K562 (cell line): ENCODE data around the gene PRAME. TPM values are rescaled to one million over a fixed set of nuclear protein-coding genes. Genes with fewer than 3 reads are reported as not detected.
A peak's percentile ranks its signal among the peaks of the same experiment; 100 is the strongest.

Experiments
- ATF3 ChIP-seq, 2 experiments: fragments of 450-650 bp in 1 of 2; sonication (generic) in 1 of 2; formaldehyde crosslinking in 1 of 2; IDR thresholded peaks in 1 of 2; conservative IDR thresholded peaks in 1 of 2; 2 replicates each; pipeline versions ENCODE4 v1.6.1 to v1.8.1; 2016 to 2023; ENCODE audit warnings: mild to moderate bottlenecking in 2 of 2, moderate library complexity in 2 of 2, inconsistent platforms in 1 of 2, missing genetic modification reagents in 1 of 2
- HMGXB4 ChIP-seq: sonication (generic); formaldehyde crosslinking; IDR thresholded peaks from 2 replicates; pipeline ENCODE4 v1.8.1; 2023; ENCODE audit warnings: mild to moderate bottlenecking, missing genetic modification reagents
- MLX ChIP-seq, 2 experiments: fragments of 450-650 bp in 1 of 2; sonication (generic) in 1 of 2; formaldehyde crosslinking; conservative IDR thresholded peaks; 2 replicates each; pipeline versions ENCODE4 v1.4.0 to v1.8.1; 2020 to 2022; ENCODE audit warnings: mild to moderate bottlenecking in 1 of 2, missing genetic modification reagents in 1 of 2
- PPARD ChIP-seq: fragments of 250-450 bp; sonication (Bioruptor Pico); IDR thresholded peaks from 2 replicates; pipeline ENCODE4 v1.8.0; 2022; ENCODE audit warnings: inconsistent platforms, mild to moderate bottlenecking, moderate library complexity
- SAFB2 ChIP-seq: fragments of 200-400 bp; formaldehyde crosslinking; IDR thresholded peaks from 2 replicates; pipeline ENCODE4 v1.6.1; 2018; ENCODE audit warnings: borderline replicate concordance, low read length, low read depth, moderate library complexity; ENCODE audit not compliant: severe bottlenecking
- STAT6 ChIP-seq: sonication (generic); formaldehyde crosslinking; IDR thresholded peaks from 2 replicates; pipeline ENCODE4 v1.8.1; 2023; ENCODE audit warnings: mild to moderate bottlenecking, missing genetic modification reagents
- polyA plus RNA-seq, 8 experiments: library from polyadenylated mRNA; depleted of rRNA in 4 of 8; stranded (reverse) in 5 of 8; unstranded in 3 of 8; fragments of >200 nt; fragmentation: Nextera tagmentation in 2 of 8; fragmentation: Illumina TruSeq in 1 of 8; extraction: Ambion mirVana in 2 of 8; extraction: Trizol in 1 of 8; gene quantifications; 2 replicates each; pipeline versions ENCODE4 v1.2.1 to v1.2.3, GENCODE V29; 2011 to 2014; ENCODE audit warnings: inconsistent platforms in 1 of 8, missing spikeins in 1 of 8
- total RNA-seq, 7 experiments: library from RNA; depleted of rRNA in 6 of 7; stranded (reverse); fragments of >200 nt in 6 of 7; fragmentation: Illumina TruSeq in 2 of 7; extraction: Trizol in 2 of 7; gene quantifications; 2 replicates each; pipeline versions ENCODE4 v1.2.1 to v1.2.3, GENCODE V29; 2011 to 2021; ENCODE audit warnings: low replicate concordance in 1 of 7

Gene PRAME
- total and polyA plus RNA-seq, 9 of the 15 experiments (the other 6 are each of a cell fraction or from before 2014, with no cell fraction given) = 662 to 2,141 (median 1,142) TPM

- TF ChIP-seq ATF3 (IDR thresholded peaks at IDR 0.05) (no peak), ATF3 (CRISPR knock-in tag; conservative IDR thresholded peaks at IDR 0.05) (peak; percentile 99), PPARD (no peak), STAT6 (CRISPR knock-in tag) (peak; percentile 100), HMGXB4 (peak; percentile 100), SAFB2 (no peak), MLX (CRISPR knock-in tag; conservative IDR thresholded peaks at IDR 0.05) (peak in 1 of 2 experiments; percentile 97; a peak in 2 of 4 replicates)
Observed at GRCh38 chr22:22558972-22559603, at the start of gene PRAME (continued).
